Measurements from ENCODE around the gene ACER2.

The ACER2 gene

GRCh38 chr9:19404283-19405075, 4.3 kb upstream of the ACER2 start:
- Histone ChIP-seq H3K4me3 (ENCODE audit: low read length in 2 of 2) (no peak overlapping the region), H3K27ac (replicated peaks; ENCODE audit: low read length) (no peak overlapping the region), H3K14ac (ENCODE audit: low read length) (no peak overlapping the region), H4K91ac (ENCODE audit: low read depth, low read length, poor library complexity) (no peak overlapping the region), H3K4me1 (ENCODE audit: control insufficient read depth in 2 of 2, insufficient read depth in 1 of 2, low read depth in 1 of 2, low read length in 2 of 2) (peaks cover 0 to 2% of the 10 kb centered on the region in 2 donors), H2BK5ac (ENCODE audit: low read length) (no peak overlapping the region), H3K36me3 (replicated peaks in 1 of 2; ENCODE audit: control insufficient read depth in 2 of 2, insufficient read depth in 2 of 2, low read length in 2 of 2) (no peaks in the 10 kb centered on the region), H4K8ac (ENCODE audit: low read depth, low read length) (no peak overlapping the region), H2AFZ (ENCODE audit: low read length) (no peak overlapping the region), H3K9me3 (replicated peaks in 1 of 2; ENCODE audit: control insufficient read depth in 2 of 2, insufficient read depth in 1 of 2, low read depth in 1 of 2, low read length in 2 of 2) (peaks cover 0 to 2% of the 10 kb centered on the region in 2 donors), H3K18ac (ENCODE audit: low read length) (no peak overlapping the region), H3K79me1 (ENCODE audit: low read depth, low read length) (no peaks in the 10 kb centered on the region), H3K9ac (ENCODE audit: low read depth, low read length, poor library complexity) (no peak overlapping the region), H2BK15ac (ENCODE audit: low read length) (no peak overlapping the region), H2BK12ac (ENCODE audit: low read length) (no peak overlapping the region), H2BK120ac (ENCODE audit: low read depth, low read length) (no peak overlapping the region), H3K4ac (ENCODE audit: low read length) (no peak overlapping the region), H3K4me2 (ENCODE audit: insufficient read depth, low read length, poor library complexity, severe bottlenecking) (no peak overlapping the region), H2AK5ac (ENCODE audit: low read depth, low read length) (no peak overlapping the region), H3K23ac (ENCODE audit: low read depth, low read length, poor library complexity) (no peak overlapping the region), H3K27me3 (ENCODE audit: control insufficient read depth in 3 of 3, insufficient read depth in 3 of 3, low read depth in 1 of 3, low read length in 3 of 3) (peaks cover 0 to 9% (median 2%) of the 10 kb centered on the region in 3 experiments)
- WGBS, 2 donors (ENCODE audit: extremely low coverage in 2 of 2, insufficient read length in 2 of 2, insufficient replicate concordance in 1 of 2), result no CpG with 5 or more reads among the region's 4 CpGs
- no peak for DNase-seq (ENCODE audit: low spot score)

DNA sequence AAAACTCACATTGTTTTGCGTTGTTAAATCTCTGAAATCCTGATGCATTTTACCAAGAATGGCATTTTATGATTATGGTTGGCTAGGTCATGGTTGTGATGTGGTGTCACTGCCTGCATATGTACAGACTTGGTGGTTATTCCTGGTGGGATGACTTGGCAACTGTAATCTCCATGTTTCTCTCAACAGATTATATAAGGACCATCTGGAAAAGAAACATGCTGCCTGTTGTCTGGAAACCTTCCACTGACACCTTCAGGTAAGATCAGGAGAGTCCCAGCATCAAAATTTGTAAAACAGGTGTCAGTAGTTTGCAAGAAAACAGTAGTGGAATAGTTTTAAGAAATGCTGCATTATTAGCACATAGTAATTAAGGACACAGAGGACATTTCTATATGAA, 3.0 kb upstream of the ACER2 start:
- H2BK5ac ChIP-seq (ENCODE audit: low read length), result no peak overlapping the region
- H2BK12ac ChIP-seq (ENCODE audit: low read length), result no peak overlapping the region
- no peak overlapping the region for H2AFZ ChIP-seq (ENCODE audit: low read length)
- peaks cover 0 to 9% (median 2%) of the 10 kb centered on the region in 3 experiments for H3K27me3 ChIP-seq (ENCODE audit: control insufficient read depth in 3 of 3, insufficient read depth in 3 of 3, low read depth in 1 of 3, low read length in 3 of 3)
- no peak overlapping the region for H3K23ac ChIP-seq (ENCODE audit: low read depth, low read length, poor library complexity)
- no peak overlapping the region for H2BK120ac ChIP-seq (ENCODE audit: low read depth, low read length)
- no peak overlapping the region for H4K8ac ChIP-seq (ENCODE audit: low read depth, low read length)
- no CpG with 5 or more reads among the region's 1 CpG for WGBS, 2 donors (ENCODE audit: extremely low coverage in 2 of 2, insufficient read length in 2 of 2, insufficient replicate concordance in 1 of 2)
- DNase-seq (ENCODE audit: low spot score), result no peak
- H3K36me3 ChIP-seq (replicated peaks in 1 of 2; ENCODE audit: control insufficient read depth in 2 of 2, insufficient read depth in 2 of 2, low read length in 2 of 2), result no peaks in the 10 kb centered on the region
- H4K91ac ChIP-seq (ENCODE audit: low read depth, low read length, poor library complexity), result no peak overlapping the region
- H3K79me1 ChIP-seq (ENCODE audit: low read depth, low read length), result peaks cover 2% of the 10 kb centered on the region
- H3K9me3 ChIP-seq (replicated peaks in 1 of 2; ENCODE audit: control insufficient read depth in 2 of 2, insufficient read depth in 1 of 2, low read depth in 1 of 2, low read length in 2 of 2), result peaks cover 0 to 2% of the 10 kb centered on the region in 2 donors
- H3K4me3 ChIP-seq (ENCODE audit: low read length in 2 of 2), result no peak overlapping the region
- no peak overlapping the region for H3K14ac ChIP-seq (ENCODE audit: low read length)
- no peak overlapping the region for H3K4ac ChIP-seq (ENCODE audit: low read length)
- no peak overlapping the region for H3K9ac ChIP-seq (ENCODE audit: low read depth, low read length, poor library complexity)
- no peak overlapping the region for H2AK5ac ChIP-seq (ENCODE audit: low read depth, low read length)
- no peak overlapping the region for H3K27ac ChIP-seq (replicated peaks; ENCODE audit: low read length)
- peaks cover 0 to 4% of the 10 kb centered on the region in 2 donors for H3K4me1 ChIP-seq (ENCODE audit: control insufficient read depth in 2 of 2, insufficient read depth in 1 of 2, low read depth in 1 of 2, low read length in 2 of 2)
- no peak overlapping the region for H3K18ac ChIP-seq (ENCODE audit: low read length)
- H3K4me2 ChIP-seq (ENCODE audit: insufficient read depth, low read length, poor library complexity, severe bottlenecking), result no peak overlapping the region
- no peak overlapping the region for H2BK15ac ChIP-seq (ENCODE audit: low read length)

- no peak overlapping the region for H3K14ac ChIP-seq (ENCODE audit: low read length)
- peak overlapping the region; percentile 63 for H3K4me2 ChIP-seq (ENCODE audit: insufficient read depth, low read length, poor library complexity, severe bottlenecking)
- peak overlapping the region; percentile 78 for H3K18ac ChIP-seq (ENCODE audit: low read length)
- H4K91ac ChIP-seq (ENCODE audit: low read depth, low read length, poor library complexity), result no peak overlapping the region
- no peak overlapping the region for H3K4ac ChIP-seq (ENCODE audit: low read length)
- H3K79me1 ChIP-seq (ENCODE audit: low read depth, low read length), result peaks cover 2% of the 10 kb centered on the region
- H3K4me3 ChIP-seq (ENCODE audit: low read length in 2 of 2), result peak overlapping the region; percentile 56 to 60
- peaks cover 0 to 2% of the 10 kb centered on the region in 2 donors for H3K9me3 ChIP-seq (replicated peaks in 1 of 2; ENCODE audit: control insufficient read depth in 2 of 2, insufficient read depth in 1 of 2, low read depth in 1 of 2, low read length in 2 of 2)
- H2BK120ac ChIP-seq (ENCODE audit: low read depth, low read length), result no peak overlapping the region
- H3K27ac ChIP-seq (replicated peaks; ENCODE audit: low read length), result no peak overlapping the region
- peak overlapping the region; percentile 97 for H2AFZ ChIP-seq (ENCODE audit: low read length)
- H4K8ac ChIP-seq (ENCODE audit: low read depth, low read length), result no peak overlapping the region
- peak overlapping the region; percentile 34 for H3K9ac ChIP-seq (ENCODE audit: low read depth, low read length, poor library complexity)
- no peak overlapping the region for H2BK12ac ChIP-seq (ENCODE audit: low read length)
- no peak overlapping the region for H2BK5ac ChIP-seq (ENCODE audit: low read length)
- no peak overlapping the region for H2BK15ac ChIP-seq (ENCODE audit: low read length)
- H3K23ac ChIP-seq (ENCODE audit: low read depth, low read length, poor library complexity), result no peak overlapping the region
- H2AK5ac ChIP-seq (ENCODE audit: low read depth, low read length), result no peak overlapping the region
- peaks cover 0 to 9% (median 2%) of the 10 kb centered on the region in 3 experiments for H3K27me3 ChIP-seq (ENCODE audit: control insufficient read depth in 3 of 3, insufficient read depth in 3 of 3, low read depth in 1 of 3, low read length in 3 of 3)
- DNase-seq (ENCODE audit: low spot score), result no peak
- no CpG with 5 or more reads among the region's 20 CpGs for WGBS, 2 donors (ENCODE audit: extremely low coverage in 2 of 2, insufficient read length in 2 of 2, insufficient replicate concordance in 1 of 2)
- H3K36me3 ChIP-seq (replicated peaks in 1 of 2; ENCODE audit: control insufficient read depth in 2 of 2, insufficient read depth in 2 of 2, low read length in 2 of 2), result peaks cover 0 to 5% of the 10 kb centered on the region in 2 donors
- peaks cover 0 to 4% of the 10 kb centered on the region in 2 donors for H3K4me1 ChIP-seq (ENCODE audit: control insufficient read depth in 2 of 2, insufficient read depth in 1 of 2, low read depth in 1 of 2, low read length in 2 of 2)
These were observed 505 bp upstream of the ACER2 start for GRCh38 chr9:19408316-19408692.

- H3K36me3 ChIP-seq (replicated peaks in 1 of 2; ENCODE audit: control insufficient read depth in 2 of 2, insufficient read depth in 2 of 2, low read length in 2 of 2), result peaks cover 0 to 5% of the 10 kb centered on the region in 2 donors
- H2AK5ac ChIP-seq (ENCODE audit: low read depth, low read length), result no peak overlapping the region
- H3K79me1 ChIP-seq (ENCODE audit: low read depth, low read length), result peaks cover 2% of the 10 kb centered on the region
- H3K9me3 ChIP-seq (replicated peaks in 1 of 2; ENCODE audit: control insufficient read depth in 2 of 2, insufficient read depth in 1 of 2, low read depth in 1 of 2, low read length in 2 of 2), result no peaks in the 10 kb centered on the region
- peak overlapping the region; percentile 14 for H3K14ac ChIP-seq (ENCODE audit: low read length)
- H3K27me3 ChIP-seq (ENCODE audit: control insufficient read depth in 3 of 3, insufficient read depth in 3 of 3, low read depth in 1 of 3, low read length in 3 of 3), result peaks cover 0 to 9% (median 0%) of the 10 kb centered on the region in 3 experiments
- H3K23ac ChIP-seq (ENCODE audit: low read depth, low read length, poor library complexity), result no peak overlapping the region
- H3K4me2 ChIP-seq (ENCODE audit: insufficient read depth, low read length, poor library complexity, severe bottlenecking), result peak overlapping the region; percentile 92
- H3K4ac ChIP-seq (ENCODE audit: low read length), result no peak overlapping the region
- peak overlapping the region; percentile 97 for H2AFZ ChIP-seq (ENCODE audit: low read length)
- peaks cover 0 to 7% of the 10 kb centered on the region in 2 donors for H3K4me1 ChIP-seq (ENCODE audit: control insufficient read depth in 2 of 2, insufficient read depth in 1 of 2, low read depth in 1 of 2, low read length in 2 of 2)
- no peak overlapping the region for H4K91ac ChIP-seq (ENCODE audit: low read depth, low read length, poor library complexity)
- no peak overlapping the region for H4K8ac ChIP-seq (ENCODE audit: low read depth, low read length)
- peak overlapping the region; percentile 85 for H3K27ac ChIP-seq (replicated peaks; ENCODE audit: low read length)
- DNase-seq (ENCODE audit: low spot score), result no peak
- WGBS, 2 donors (ENCODE audit: extremely low coverage in 2 of 2, insufficient read length in 2 of 2, insufficient replicate concordance in 1 of 2), result no CpG with 5 or more reads among the region's 17 CpGs
- H2BK12ac ChIP-seq (ENCODE audit: low read length), result peak overlapping the region; percentile 14
- peak overlapping the region; percentile 62 for H2BK5ac ChIP-seq (ENCODE audit: low read length)
- peak overlapping the region; percentile 60 to 84 for H3K4me3 ChIP-seq (ENCODE audit: low read length in 2 of 2)
- peak overlapping the region; percentile 53 for H2BK120ac ChIP-seq (ENCODE audit: low read depth, low read length)
- H2BK15ac ChIP-seq (ENCODE audit: low read length), result peak overlapping the region; percentile 38
- H3K9ac ChIP-seq (ENCODE audit: low read depth, low read length, poor library complexity), result peak overlapping the region; percentile 91
- peak overlapping the region; percentile 98 for H3K18ac ChIP-seq (ENCODE audit: low read length)
These were observed 789 bp downstream of the ACER2 start for GRCh38 chr9:19409401-19410194.
